DMS114 treated with DMSO at 0.1 percent for 48 hours (cell line): ENCODE measurements around the gene CDC40.
A peak's percentile ranks its signal among the peaks of the same experiment; 100 is the strongest.

Source experiments
- DNase-seq: peaks from one replicate; lab custom pipeline; 2025; ENCODE audit not compliant: unreplicated experiment; lab: John Stamatoyannopoulos, UW

Gene CDC40

GRCh38 chr6:110180228-110181008, at the start of gene CDC40:
CDC40 (plus strand) TSS chr6:110180427; CDS start chr6:110180445, 18 bp downstream.
- DNase-seq: no peak

GRCh38 chr6:110137924-110138887, 42.0 kb upstream of the CDC40 start:
- no peak for DNase-seq

GRCh38 chr6:110139052-110139451, 41.2 kb upstream of the CDC40 start:
- DNase-seq: no peak

GRCh38 chr6:110140650-110141049, 39.6 kb upstream of the CDC40 start:
- no peak for DNase-seq

GRCh38 chr6:110147870-110148269, 32.4 kb upstream of the CDC40 start:
- DNase-seq: no peak

GRCh38 chr6:110158479-110158878, 21.7 kb upstream of the CDC40 start:
- DNase-seq: no peak

GRCh38 chr6:110170081-110170480, 10.1 kb upstream of the CDC40 start:
- DNase-seq: no peak

- no peak for DNase-seq
Observed at GRCh38 chr6:110173506-110174132, 6.6 kb upstream of the CDC40 start.

GRCh38 chr6:110178626-110179405, 1.4 kb upstream of the CDC40 start:
- DNase-seq: peak; percentile 55

- peak; percentile 96 for DNase-seq
Observed at GRCh38 chr6:110179406-110180227, 610 bp upstream of the CDC40 start, which contains the start of gene WASF1. WASF1 (minus strand) TSS chr6:110179670; CDS start chr6:110127601, 52,069 bp downstream.

- no peak for DNase-seq
Observed at GRCh38 chr6:110181131-110182030, 1.2 kb downstream of the CDC40 start.

GRCh38 chr6:110183292-110183885, 3.2 kb downstream of the CDC40 start:
- no peak for DNase-seq

GRCh38 chr6:110185879-110186278, 5.7 kb downstream of the CDC40 start:
- no peak for DNase-seq

- no peak for DNase-seq
Observed at GRCh38 chr6:110188791-110189190, 8.6 kb downstream of the CDC40 start.

- no peak for DNase-seq
Observed at GRCh38 chr6:110190726-110191125, 10.5 kb downstream of the CDC40 start.

- DNase-seq: no peak
Observed at GRCh38 chr6:110191477-110191876, 11.2 kb downstream of the CDC40 start.

GRCh38 chr6:110195639-110196038, 15.4 kb downstream of the CDC40 start:
- no peak for DNase-seq

- no peak for DNase-seq
Observed at GRCh38 chr6:110196874-110197273, 16.6 kb downstream of the CDC40 start.
